ENCODE data around the gene EXTL1.

DNA sequence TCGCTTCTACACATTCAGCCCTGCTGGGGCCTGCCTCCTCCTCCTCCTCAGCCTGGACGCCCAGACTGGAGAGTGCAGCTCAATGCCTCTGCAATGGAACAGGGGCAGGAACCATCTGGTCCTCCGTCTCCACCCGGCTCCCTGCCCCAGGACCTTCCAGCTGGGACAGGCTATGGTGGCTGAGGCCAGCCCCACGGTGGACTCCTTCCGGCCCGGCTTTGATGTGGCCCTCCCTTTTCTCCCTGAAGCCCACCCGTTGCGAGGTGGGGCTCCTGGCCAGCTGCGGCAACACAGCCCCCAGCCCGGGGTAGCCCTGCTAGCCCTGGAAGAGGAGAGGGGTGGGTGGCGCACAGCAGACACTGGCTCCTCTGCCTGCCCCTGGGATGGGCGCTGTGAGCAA is 1.4 kb downstream of the EXTL1 start:
- no peak for TF ChIP-seq POLR2A (IDR thresholded peaks at IDR 0.05)
- TF ChIP-seq, protein P1, sequence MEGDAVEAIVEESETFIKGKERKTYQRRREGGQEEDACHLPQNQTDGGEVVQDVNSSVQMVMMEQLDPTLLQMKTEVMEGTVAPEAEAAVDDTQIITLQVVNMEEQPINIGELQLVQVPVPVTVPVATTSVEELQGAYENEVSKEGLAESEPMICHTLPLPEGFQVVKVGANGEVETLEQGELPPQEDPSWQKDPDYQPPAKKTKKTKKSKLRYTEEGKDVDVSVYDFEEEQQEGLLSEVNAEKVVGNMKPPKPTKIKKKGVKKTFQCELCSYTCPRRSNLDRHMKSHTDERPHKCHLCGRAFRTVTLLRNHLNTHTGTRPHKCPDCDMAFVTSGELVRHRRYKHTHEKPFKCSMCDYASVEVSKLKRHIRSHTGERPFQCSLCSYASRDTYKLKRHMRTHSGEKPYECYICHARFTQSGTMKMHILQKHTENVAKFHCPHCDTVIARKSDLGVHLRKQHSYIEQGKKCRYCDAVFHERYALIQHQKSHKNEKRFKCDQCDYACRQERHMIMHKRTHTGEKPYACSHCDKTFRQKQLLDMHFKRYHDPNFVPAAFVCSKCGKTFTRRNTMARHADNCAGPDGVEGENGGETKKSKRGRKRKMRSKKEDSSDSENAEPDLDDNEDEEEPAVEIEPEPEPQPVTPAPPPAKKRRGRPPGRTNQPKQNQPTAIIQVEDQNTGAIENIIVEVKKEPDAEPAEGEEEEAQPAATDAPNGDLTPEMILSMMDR (IDR thresholded peaks at IDR 0.05): no peak
